Measurements from ENCODE around the gene PTPN13.

PTPN13 gene

GRCh38 chr4:86818211-86818610, 224.1 kb downstream of the PTPN13 start:
- no peak for DNase-seq (ENCODE audit: low read depth in 2 of 2)

GRCh38 chr4:86818841-86819240, 224.7 kb downstream of the PTPN13 start:
- DNase-seq (ENCODE audit: low read depth in 2 of 2) = no peak

GRCh38 chr4:86819561-86819960, 225.4 kb downstream of the PTPN13 start:
- DNase-seq (ENCODE audit: low read depth in 2 of 2) = no peak

- no peak for DNase-seq (ENCODE audit: low read depth in 2 of 2)
These were observed 227.0 kb downstream of the PTPN13 start for GRCh38 chr4:86821151-86821550.

- DNase-seq (ENCODE audit: low read depth in 2 of 2) = no peak
These were observed 228.0 kb downstream of the PTPN13 start for GRCh38 chr4:86822136-86822535.

- DNase-seq (ENCODE audit: low read depth in 2 of 2) = no peak
These were observed 231.4 kb downstream of the PTPN13 start for GRCh38 chr4:86825511-86825910.

- DNase-seq (ENCODE audit: low read depth in 2 of 2) = no peak
These were observed 237.4 kb downstream of the PTPN13 start for GRCh38 chr4:86831262-86832130.

- DNase-seq (ENCODE audit: low read depth in 2 of 2) = no peak
These were observed 239.5 kb downstream of the PTPN13 start for GRCh38 chr4:86833615-86834014.

GRCh38 chr4:86834901-86835300, 240.8 kb downstream of the PTPN13 start:
- no peak for DNase-seq (ENCODE audit: low read depth in 2 of 2)

- DNase-seq (ENCODE audit: low read depth in 2 of 2) = no peak
These were observed 241.6 kb downstream of the PTPN13 start for GRCh38 chr4:86835677-86836076.

GRCh38 chr4:86837691-86838503, 243.8 kb downstream of the PTPN13 start:
- no peak for DNase-seq (ENCODE audit: low read depth in 2 of 2)

- DNase-seq (ENCODE audit: low read depth in 2 of 2) = no peak
These were observed 246.7 kb downstream of the PTPN13 start for GRCh38 chr4:86840858-86841257.

- DNase-seq (ENCODE audit: low read depth in 2 of 2) = no peak
These were observed 247.2 kb downstream of the PTPN13 start for GRCh38 chr4:86841309-86841708.

GRCh38 chr4:86845593-86845992, 251.5 kb downstream of the PTPN13 start:
- DNase-seq (ENCODE audit: low read depth in 2 of 2) = no peak

- no peak for DNase-seq (ENCODE audit: low read depth in 2 of 2)
These were observed 252.8 kb downstream of the PTPN13 start for GRCh38 chr4:86846921-86847320.

GRCh38 chr4:86847571-86847970, 253.5 kb downstream of the PTPN13 start:
- DNase-seq (ENCODE audit: low read depth in 2 of 2) = no peak

- DNase-seq (ENCODE audit: low read depth in 2 of 2) = no peak
These were observed 254.0 kb downstream of the PTPN13 start for GRCh38 chr4:86848136-86848535.

GRCh38 chr4:86848732-86849619, 254.9 kb downstream of the PTPN13 start, which contains the start of gene SLC10A6:
SLC10A6 (minus strand) TSS chr4:86849384; CDS start chr4:86849115, 269 bp downstream.
- no peak for DNase-seq (ENCODE audit: low read depth in 2 of 2)

GRCh38 chr4:86853209-86853608, 259.1 kb downstream of the PTPN13 start:
- no peak for DNase-seq (ENCODE audit: low read depth in 2 of 2)

- DNase-seq (ENCODE audit: low read depth in 2 of 2) = no peak
These were observed 261.5 kb downstream of the PTPN13 start for GRCh38 chr4:86855572-86855971.

- DNase-seq (ENCODE audit: low read depth in 2 of 2) = no peak
These were observed 262.8 kb downstream of the PTPN13 start for GRCh38 chr4:86856896-86857295.
